Liver (tissue), 9 donors: ENCODE results near the gene MB21D2. TPM values are rescaled to one million over a fixed set of nuclear protein-coding genes. Genes with fewer than 3 reads are reported as not detected.

ENCODE experiments used
- DNase-seq: peaks from one replicate; pipeline ENCODE4 v3.0.0-alpha.2; 2017; ENCODE audit warnings: low spot score
- H3K27ac ChIP-seq, 2 donors: one replicate each; pipeline ENCODE4 v1.7.0; 2013; ENCODE audit warnings: inconsistent platforms in 2 of 2, low read length in 2 of 2, control low read depth in 1 of 2, low read depth in 1 of 2, mild to moderate bottlenecking in 1 of 2
- H3K27me3 ChIP-seq, 4 donors: one replicate each; pipeline versions ENCODE4 v1.6.1 to v1.7.0; 2013; ENCODE audit warnings: low read length in 3 of 4, inconsistent platforms in 1 of 4, mild to moderate bottlenecking in 1 of 4, moderate library complexity in 1 of 4; ENCODE audit not compliant: control insufficient read depth in 4 of 4, insufficient read depth in 4 of 4
- H3K36me3 ChIP-seq, 4 donors: one replicate each; pipeline versions ENCODE4 v1.6.1 to v1.7.0; 2013; ENCODE audit warnings: low read length in 3 of 4, mild to moderate bottlenecking in 3 of 4, low read depth in 1 of 4, moderate library complexity in 1 of 4; ENCODE audit not compliant: control insufficient read depth in 4 of 4, insufficient read depth in 3 of 4
- H3K4me1 ChIP-seq, 4 donors: one replicate each; pipeline versions ENCODE4 v1.6.1 to v1.7.0; 2013; ENCODE audit warnings: low read length in 3 of 4, mild to moderate bottlenecking in 3 of 4, moderate library complexity in 1 of 4; ENCODE audit not compliant: control insufficient read depth in 4 of 4, insufficient read depth in 4 of 4
- H3K4me3 ChIP-seq, 3 donors: one replicate each; pipeline versions ENCODE4 v1.6.1 to v1.7.0; 2013; ENCODE audit warnings: low read length in 3 of 3, control low read depth in 1 of 3, low read depth in 1 of 3, mild to moderate bottlenecking in 1 of 3
- H3K9ac ChIP-seq, 2 donors: one replicate each; pipeline ENCODE4 v1.7.0; 2013; ENCODE audit warnings: low read length in 2 of 2, mild to moderate bottlenecking in 2 of 2, moderate library complexity in 2 of 2, control low read depth in 1 of 2, low read depth in 1 of 2
- H3K9me3 ChIP-seq, 4 donors: one replicate each; pipeline versions ENCODE4 v1.6.1 to v1.7.0; 2013; ENCODE audit warnings: low read length in 3 of 4; ENCODE audit not compliant: control insufficient read depth in 4 of 4
- ATF3 ChIP-seq: IDR thresholded peaks from 2 replicates; pipeline ENCODE4 v1.6.1; 2016; ENCODE audit warnings: antibody characterized with exemption
- FOXA1 ChIP-seq: IDR thresholded peaks from 2 replicates; pipeline ENCODE4 v1.6.1; 2016; ENCODE audit warnings: antibody characterized with exemption
- FOXA2 ChIP-seq: IDR thresholded peaks from 2 replicates; pipeline ENCODE4 v1.6.1; 2016; ENCODE audit warnings: antibody characterized with exemption
- GABPA ChIP-seq, 2 donors: IDR thresholded peaks in 1 of 2; conservative IDR thresholded peaks in 1 of 2; 2 replicates each; pipeline ENCODE4 v1.6.1; 2016; ENCODE audit warnings: antibody characterized with exemption in 2 of 2, mild to moderate bottlenecking in 1 of 2, moderate library complexity in 1 of 2
- HNF4A ChIP-seq, 2 donors: conservative IDR thresholded peaks; 2 replicates each; pipeline ENCODE4 v1.6.1; 2016; ENCODE audit warnings: antibody characterized with exemption in 2 of 2, mild to moderate bottlenecking in 2 of 2
- JUND ChIP-seq, 2 donors: IDR thresholded peaks; 2 replicates each; pipeline ENCODE4 v1.6.1; 2016; ENCODE audit warnings: antibody characterized with exemption in 2 of 2
- MAX ChIP-seq: IDR thresholded peaks from 2 replicates; pipeline ENCODE4 v1.6.1; 2016; ENCODE audit warnings: antibody characterized with exemption
- NR2F2 ChIP-seq: IDR thresholded peaks from 2 replicates; pipeline ENCODE4 v1.6.1; 2016; ENCODE audit warnings: antibody characterized with exemption
- RAD21 ChIP-seq, 2 donors: IDR thresholded peaks; 2 replicates each; pipeline ENCODE4 v1.6.1; 2016; ENCODE audit warnings: antibody characterized with exemption in 2 of 2, mild to moderate bottlenecking in 2 of 2
- REST ChIP-seq: IDR thresholded peaks from 2 replicates; pipeline ENCODE4 v1.6.1; 2016; ENCODE audit warnings: antibody characterized with exemption, mild to moderate bottlenecking
- RXRA ChIP-seq, 2 donors: IDR thresholded peaks; 2 replicates each; pipeline ENCODE4 v1.6.1; 2017 to 2018; ENCODE audit warnings: antibody characterized with exemption in 2 of 2, mild to moderate bottlenecking in 1 of 2
- SP1 ChIP-seq: IDR thresholded peaks from 2 replicates; pipeline ENCODE4 v1.6.1; 2018; ENCODE audit warnings: antibody characterized with exemption, mild to moderate bottlenecking
- TAF1 ChIP-seq: conservative IDR thresholded peaks from 2 replicates; pipeline ENCODE4 v1.6.1; 2016; ENCODE audit warnings: antibody characterized with exemption, mild to moderate bottlenecking
- YY1 ChIP-seq: IDR thresholded peaks from 2 replicates; pipeline ENCODE4 v1.6.1; 2016; ENCODE audit warnings: antibody characterized with exemption, mild to moderate bottlenecking
- ZBTB33 ChIP-seq: IDR thresholded peaks from 2 replicates; pipeline ENCODE4 v1.6.1; 2016; ENCODE audit warnings: antibody characterized with exemption
- WGBS: extraction: QIAGEN DNeasy Blood & Tissue Kit; methylation state at CpG from one replicate; pipeline ENCODE4 v1.1.7; 2013; 5-methylcytosine and 5-hydroxymethylcytosine counted together
- polyA plus RNA-seq, 2 donors: library from polyadenylated mRNA; stranded (reverse) in 1 of 2; unstranded in 1 of 2; fragments of 200-250 nt in 1 of 2; fragments of >200 nt in 1 of 2; fragmentation: Nextera tagmentation in 1 of 2; extraction: Ambion mirVana in 1 of 2; gene quantifications; one replicate each; pipeline versions ENCODE4 v1.2.1 to v1.2.3, GENCODE V29; 2013 to 2015
- total RNA-seq, 2 donors: library from RNA; depleted of rRNA; stranded (reverse); fragments of >200 nt; gene quantifications; one replicate each; pipeline ENCODE4 v1.2.3, GENCODE V29; 2014
- donor health status: healthy.
- donor health status: healthy.
- donor health status: healthy.
- donor health status: healthy.
- donor health status: healthy.

MB21D2 gene
- total and polyA plus RNA-seq, 4 donors = 0.13 to 1.9 (median 0.46) TPM

- H3K36me3 ChIP-seq = no peaks in the 10 kb centered on the region
- 33% methylated on average over 5 of the region's 5 CpGs for WGBS
- H3K4me1 ChIP-seq = no peaks in the 10 kb centered on the region
- no peak for DNase-seq
- TF ChIP-seq YY1 = no peak
- no peak for TF ChIP-seq HNF4A (conservative IDR thresholded peaks at IDR 0.05)
- no peak for TF ChIP-seq RXRA (IDR thresholded peaks at IDR 0.05)
- no peak for TF ChIP-seq JUND (IDR thresholded peaks at IDR 0.05)
- TF ChIP-seq FOXA1 = no peak
- TF ChIP-seq GABPA (IDR thresholded peaks at IDR 0.05 in 1 of 2, conservative IDR thresholded peaks at IDR 0.05 in 1 of 2) = no peak
- no peak for TF ChIP-seq FOXA2
- TF ChIP-seq TAF1 = no peak
- no peak for TF ChIP-seq NR2F2
- no peak for TF ChIP-seq ZBTB33
- H3K9ac ChIP-seq = no peak overlapping the region
- no peak overlapping the region for H3K27ac ChIP-seq
- no peaks in the 10 kb centered on the region for H3K9me3 ChIP-seq
- H3K27me3 ChIP-seq = no peaks in the 10 kb centered on the region
- H3K4me3 ChIP-seq = no peak overlapping the region
Measured at GRCh38 chr3:192897005-192897404, 20.7 kb downstream of the MB21D2 start.

GRCh38 chr3:192896208-192896607 lies 21.4 kb downstream of the MB21D2 start:
- H3K4me1 ChIP-seq = no peaks in the 10 kb centered on the region
- H3K36me3 ChIP-seq = no peaks in the 10 kb centered on the region
- H3K27ac ChIP-seq = no peak overlapping the region
- no peaks in the 10 kb centered on the region for H3K9me3 ChIP-seq
- no peak overlapping the region for H3K9ac ChIP-seq
- H3K27me3 ChIP-seq = no peaks in the 10 kb centered on the region
- WGBS = 54% methylated on average over 5 of the region's 5 CpGs
- no peak overlapping the region for H3K4me3 ChIP-seq
- no peak for DNase-seq
- no peak for TF ChIP-seq YY1
- TF ChIP-seq NR2F2 = no peak

- Histone ChIP-seq H3K27ac (no peak overlapping the region), H3K36me3 (no peaks in the 10 kb centered on the region), H3K9me3 (no peaks in the 10 kb centered on the region), H3K9ac (no peak overlapping the region), H3K4me1 (no peaks in the 10 kb centered on the region), H3K27me3 (no peaks in the 10 kb centered on the region), H3K4me3 (no peak overlapping the region)
- TF ChIP-seq HNF4A (conservative IDR thresholded peaks at IDR 0.05) = no peak
- TF ChIP-seq FOXA2 = no peak
- no peak for TF ChIP-seq SP1
- no peak for TF ChIP-seq FOXA1
- TF ChIP-seq ATF3 = no peak
- TF ChIP-seq RAD21 (IDR thresholded peaks at IDR 0.05) = no peak
- TF ChIP-seq JUND (IDR thresholded peaks at IDR 0.05) = no peak
- TF ChIP-seq YY1 = no peak
- TF ChIP-seq REST = no peak
- no peak for TF ChIP-seq NR2F2
- TF ChIP-seq RXRA (IDR thresholded peaks at IDR 0.05) = no peak
- no peak for TF ChIP-seq MAX
- TF ChIP-seq ZBTB33 = no peak
- 67% methylated on average over 5 of the region's 5 CpGs for WGBS
- no peak for DNase-seq
Measured at GRCh38 chr3:192894676-192895075, 23.0 kb downstream of the MB21D2 start.
